Heart left ventricle (tissue), 16 donors: ENCODE data around the gene ETV6. TPM values are rescaled to one million over a fixed set of nuclear protein-coding genes. Genes with fewer than 3 reads are reported as not detected.

Experiments used
- ATAC-seq, 4 donors: fragments of 200-7000 bp; cut with Tn5 transposase; one replicate each; pipeline ENCODE4 v1.9.1; 2020 to 2022; ENCODE audit warnings: moderate library complexity in 4 of 4, mild to moderate bottlenecking in 3 of 4, moderate number of reproducible peaks in 1 of 4
- DNase-seq, 5 donors: peaks; one replicate each; pipeline ENCODE4 v3.0.0-alpha.2; 2020
- H3K27ac ChIP-seq, 12 donors: fragments of 200-600 bp; sonication (generic) in 4 of 12; one replicate each; pipeline versions ENCODE4 v1.5.0 to v1.8.0; 2016 to 2022; ENCODE audit warnings: mild to moderate bottlenecking in 2 of 12
- H3K27me3 ChIP-seq, 9 donors: fragments of 200-600 bp; sonication (generic) in 2 of 9; one replicate each; pipeline versions ENCODE4 v1.5.1 to v1.8.0; 2016 to 2022; ENCODE audit warnings: mild to moderate bottlenecking in 3 of 9
- H3K36me3 ChIP-seq, 9 donors: fragments of 200-600 bp; sonication (generic) in 2 of 9; one replicate each; pipeline versions ENCODE4 v1.5.0 to v1.8.0; 2018 to 2022; ENCODE audit warnings: mild to moderate bottlenecking in 2 of 9
- H3K4me1 ChIP-seq, 12 donors: fragments of 200-600 bp; sonication (generic) in 4 of 12; one replicate each; pipeline versions ENCODE4 v1.5.0 to v1.8.0; 2016 to 2022; ENCODE audit warnings: mild to moderate bottlenecking in 3 of 12
- H3K4me3 ChIP-seq, 12 donors: fragments of 200-600 bp; sonication (generic) in 4 of 12; one replicate each; pipeline versions ENCODE4 v1.5.0 to v1.8.0; 2017 to 2022; ENCODE audit warnings: mild to moderate bottlenecking in 9 of 12, moderate library complexity in 4 of 12
- H3K9me3 ChIP-seq, 12 donors: fragments of 200-600 bp; sonication (generic) in 4 of 12; one replicate each; pipeline versions ENCODE4 v1.5.0 to v1.8.0; 2016 to 2022; ENCODE audit warnings: mild to moderate bottlenecking in 1 of 12
- POLR2A ChIP-seq, 2 donors: fragments of 450-650 bp; IDR thresholded peaks; one replicate each; pipeline ENCODE4 v1.6.1; 2017; ENCODE audit warnings: antibody characterized with exemption in 2 of 2, mild to moderate bottlenecking in 2 of 2, moderate library complexity in 2 of 2
- WGBS, 4 donors: extraction: QIAGEN DNeasy Blood & Tissue Kit in 2 of 4; methylation state at CpG; one replicate each; pipeline versions ENCODE4 v1.1.5 to v1.1.7; 2013 to 2018; 5-methylcytosine and 5-hydroxymethylcytosine counted together
- intact Hi-C, 10 donors: fragments of 100-400 bp; cut with DNase I; formaldehyde crosslinking; loops; one replicate each; pipeline versions ENCODE4 v1.11.1 to v1.14.2; 2022
- polyA plus RNA-seq, 2 donors: library from polyadenylated mRNA; stranded (reverse); fragments of 200-250 nt; gene quantifications; one replicate each; pipeline ENCODE4 v1.2.3, GENCODE V29; 2013
- total RNA-seq, 9 donors: library from RNA; depleted of rRNA in 2 of 9; stranded (reverse); fragments of >200 nt in 2 of 9; fragmentation: NEBNext Ultra II Directional in 3 of 9; extraction: Animal tissue kit (Norgen Biotek cat#: 25700) in 3 of 9; gene quantifications; one replicate each; pipeline versions ENCODE4 v1.1.0 to v1.2.4, GENCODE V29; 2016 to 2023
- TF ChIP-seq, protein P1 (sequence below), 12 donors: fragments of 200-600 bp; sonication (generic) in 4 of 12; IDR thresholded peaks; one replicate each; pipeline versions ENCODE4 v1.5.0 to v1.8.0; 2018 to 2022; ENCODE audit warnings: antibody characterized with exemption in 12 of 12, mild to moderate bottlenecking in 5 of 12
- donor health status: ischemic (EF 13 %, LVEDD 7.1; RV severe dilation, severe dysfunction).
- donor health status: healthy with polysubstance abuse.
- donor health status: DM: no; HTN: yes; CAD: no.
- donor health status: DM: no; HTN: no; CAD: no.
- donor health status: ischemic (EF 25% LVEDD 6.9; RV normal size, moderate dysfunction).
- donor health status: ischemic (EF 25% LVEDD 5.7; RV mildly dilated, moderate dysfunction).
- donor health status: healthy.
- donor health status: DM: yes; HTN: yes; CAD: no.
- donor health status: ischemic (EF 35%, LVEDD 5.7; RV mildly dilated, moderate dysfunction).
- donor health status: nonischemic (EF 11% LVEDD 7.7; RV severe dilation, severe dysfunction).
- donor health status: DM: yes; HTN: yes; CAD: no.
- donor health status: PGD.
- donor health status: ischemic (EF 29% LVEDD 5.4; RV normal size, mild dysfunction).
- donor health status: nonischemic (EF 23%, LVEDD 6.1; RV moderate dilation, normal function).

Gene ETV6
- total and polyA plus RNA-seq, 11 donors: 3.9 to 37.3 (median 12.4) TPM

DNA sequence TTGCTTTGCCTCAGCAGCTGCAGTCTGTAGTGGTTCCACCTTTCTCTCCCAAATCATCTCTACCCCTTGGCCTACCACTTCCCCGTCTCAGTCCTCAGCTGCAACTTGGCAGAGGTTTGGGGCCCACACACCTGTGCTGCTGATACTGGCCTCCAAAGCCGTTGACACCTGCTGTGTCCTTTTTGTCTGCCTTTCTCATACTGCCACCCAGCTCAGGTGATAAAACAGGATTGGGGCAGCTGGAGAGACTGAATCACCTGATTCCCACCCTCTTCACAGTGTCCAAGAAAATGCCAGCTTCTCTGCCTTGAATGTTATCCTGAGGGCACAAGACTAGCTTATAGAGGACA lies 103.7 kb downstream of the ETV6 start:
- Histone ChIP-seq H3K4me3 (no peak overlapping the region), H3K36me3 (peaks cover 0 to 40% (median 7%) of the 10 kb centered on the region in 9 donors), H3K27me3 (no peaks in the 10 kb centered on the region), H3K9me3 (no peaks in the 10 kb centered on the region), H3K4me1 (peaks cover 2 to 88% (median 48%) of the 10 kb centered on the region in 12 donors), H3K27ac (peak overlapping the region in 8 of 12 donors; percentile 12 to 85 (median 46))
- DNase-seq (no peak), ATAC-seq (no peak)
- TF ChIP-seq, protein P1, sequence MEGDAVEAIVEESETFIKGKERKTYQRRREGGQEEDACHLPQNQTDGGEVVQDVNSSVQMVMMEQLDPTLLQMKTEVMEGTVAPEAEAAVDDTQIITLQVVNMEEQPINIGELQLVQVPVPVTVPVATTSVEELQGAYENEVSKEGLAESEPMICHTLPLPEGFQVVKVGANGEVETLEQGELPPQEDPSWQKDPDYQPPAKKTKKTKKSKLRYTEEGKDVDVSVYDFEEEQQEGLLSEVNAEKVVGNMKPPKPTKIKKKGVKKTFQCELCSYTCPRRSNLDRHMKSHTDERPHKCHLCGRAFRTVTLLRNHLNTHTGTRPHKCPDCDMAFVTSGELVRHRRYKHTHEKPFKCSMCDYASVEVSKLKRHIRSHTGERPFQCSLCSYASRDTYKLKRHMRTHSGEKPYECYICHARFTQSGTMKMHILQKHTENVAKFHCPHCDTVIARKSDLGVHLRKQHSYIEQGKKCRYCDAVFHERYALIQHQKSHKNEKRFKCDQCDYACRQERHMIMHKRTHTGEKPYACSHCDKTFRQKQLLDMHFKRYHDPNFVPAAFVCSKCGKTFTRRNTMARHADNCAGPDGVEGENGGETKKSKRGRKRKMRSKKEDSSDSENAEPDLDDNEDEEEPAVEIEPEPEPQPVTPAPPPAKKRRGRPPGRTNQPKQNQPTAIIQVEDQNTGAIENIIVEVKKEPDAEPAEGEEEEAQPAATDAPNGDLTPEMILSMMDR (IDR thresholded peaks at IDR 0.05): no peak
- TF ChIP-seq POLR2A (IDR thresholded peaks at IDR 0.05): no peak
- intact Hi-C loops: loop anchor here in 5 of 10 donors (10.0 kb wide), 3 partner anchors 48 to 112 kb away; no protein-coding TSS in a partner anchor
- WGBS, 4 donors: 60 to 78% (median 76%) methylated on average over 2 of the region's 2 CpGs

DNA sequence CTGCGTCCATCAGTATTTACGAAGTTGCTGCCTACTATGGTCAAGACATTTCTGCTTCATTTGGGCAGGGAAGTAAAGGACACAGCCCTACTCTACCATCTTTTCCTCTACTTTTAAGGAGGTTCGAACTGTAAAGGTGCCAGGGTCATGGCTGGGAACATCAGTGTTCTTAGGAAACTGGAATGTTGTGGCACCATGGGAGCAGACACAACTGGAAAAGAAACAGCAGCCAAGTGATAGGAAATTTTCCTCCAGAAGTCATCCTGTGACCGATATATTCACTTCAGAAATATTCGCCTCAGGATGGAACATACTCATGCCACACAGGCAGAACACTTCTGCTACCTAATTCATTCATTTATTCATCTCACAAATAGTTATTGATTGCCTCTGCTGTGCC lies 104.4 kb downstream of the ETV6 start:
- H3K4me3 ChIP-seq: no peak overlapping the region
- TF ChIP-seq, protein P1 (IDR thresholded peaks at IDR 0.05): no peak
- TF ChIP-seq POLR2A (IDR thresholded peaks at IDR 0.05): no peak
- H3K36me3 ChIP-seq: peaks cover 0 to 40% (median 7%) of the 10 kb centered on the region in 9 donors
- H3K27ac ChIP-seq: peak overlapping the region in 8 of 12 donors; percentile 16 to 88 (median 50)
- ATAC-seq (peak in 2 of 4 donors; percentile 2 to 34), DNase-seq (no peak)
- H3K9me3 ChIP-seq: no peaks in the 10 kb centered on the region
- intact Hi-C loops: loop anchor here in 6 of 10 donors (2.0 to 10.0 kb wide), 4 partner anchors 49 to 111 kb away; no protein-coding TSS in a partner anchor
- H3K27me3 ChIP-seq: no peaks in the 10 kb centered on the region
- peaks cover 5 to 88% (median 54%) of the 10 kb centered on the region in 12 donors for H3K4me1 ChIP-seq
- 64 to 74% (median 68%) methylated on average over 5 of the region's 5 CpGs for WGBS, 4 donors

DNA sequence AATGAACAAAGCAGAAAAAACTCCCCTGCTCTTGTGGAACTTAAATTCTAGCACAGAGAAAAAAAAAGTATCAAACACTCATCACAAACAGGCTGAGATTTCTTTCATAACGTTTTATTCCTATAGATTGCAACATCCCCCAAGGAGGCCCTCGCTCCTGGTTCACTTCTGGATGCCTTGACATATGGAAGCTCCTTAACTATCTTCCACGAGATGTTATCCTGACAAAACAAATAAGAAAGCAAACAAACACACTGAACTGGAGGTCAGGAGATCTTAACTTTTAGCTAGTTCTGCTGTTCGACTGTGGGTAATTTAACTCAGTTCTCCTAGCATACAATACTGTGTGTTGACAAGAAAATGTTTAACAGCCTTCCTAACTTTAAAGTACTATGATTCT lies 104.8 kb downstream of the ETV6 start:
- no peaks in the 10 kb centered on the region for H3K9me3 ChIP-seq
- no peak overlapping the region for H3K4me3 ChIP-seq
- 74 to 80% (median 75%) methylated on average over 4 of the region's 4 CpGs for WGBS, 4 donors
- H3K36me3 ChIP-seq: peaks cover 0 to 40% (median 7%) of the 10 kb centered on the region in 9 donors
- peaks cover 5 to 90% (median 58%) of the 10 kb centered on the region in 12 donors for H3K4me1 ChIP-seq
- TF ChIP-seq, protein P1 (IDR thresholded peaks at IDR 0.05): no peak
- TF ChIP-seq POLR2A (IDR thresholded peaks at IDR 0.05): no peak
- DNase-seq (no peak), ATAC-seq (no peak)
- intact Hi-C loops: loop anchor here in 6 of 10 donors (2.0 to 10.0 kb wide), 4 partner anchors 49 to 111 kb away; no protein-coding TSS in a partner anchor
- H3K27me3 ChIP-seq: no peaks in the 10 kb centered on the region
- peak overlapping the region in 8 of 12 donors; percentile 16 to 88 (median 48) for H3K27ac ChIP-seq

DNA sequence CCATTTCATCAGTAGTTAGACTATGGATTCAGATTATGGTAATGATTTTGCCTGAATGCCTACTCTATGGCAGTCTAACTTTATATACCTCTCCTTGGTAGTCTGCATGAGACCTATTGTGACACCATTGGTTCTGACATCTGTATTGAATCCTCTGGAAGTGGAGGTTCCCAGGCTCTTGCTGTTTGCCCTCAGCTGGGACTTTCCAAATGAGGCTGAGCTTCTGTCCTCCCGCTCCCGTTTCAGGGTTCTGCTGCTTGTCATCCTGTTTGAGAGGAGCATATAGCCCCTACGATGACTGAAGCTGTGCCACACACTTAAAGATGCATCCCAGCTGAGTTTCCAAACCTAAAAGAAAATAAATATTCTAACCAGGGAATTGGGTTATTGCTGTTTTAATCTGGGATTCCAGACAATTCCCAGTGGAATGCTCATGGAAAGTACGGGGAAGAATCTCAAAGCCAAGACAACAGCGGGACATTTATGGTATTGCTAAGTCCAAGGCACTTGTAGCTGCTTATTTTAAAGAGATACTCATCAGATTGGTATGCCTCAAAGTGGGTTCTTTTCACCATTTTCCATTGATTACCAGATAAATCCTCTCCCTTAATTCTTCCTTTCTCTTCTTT lies 105.9 kb downstream of the ETV6 start:
- DNase-seq (no peak), ATAC-seq (no peak)
- Histone ChIP-seq H3K36me3 (peaks cover 0 to 40% (median 7%) of the 10 kb centered on the region in 9 donors), H3K27ac (peak overlapping the region in 11 of 12 donors; percentile 13 to 89 (median 81)), H3K9me3 (no peaks in the 10 kb centered on the region), H3K4me3 (no peak overlapping the region), H3K27me3 (no peaks in the 10 kb centered on the region), H3K4me1 (peaks cover 5 to 91% (median 64%) of the 10 kb centered on the region in 12 donors)
- WGBS, 4 donors: 24 to 35% (median 30%) methylated on average over 5 of the region's 5 CpGs
- TF ChIP-seq POLR2A (IDR thresholded peaks at IDR 0.05): no peak
- TF ChIP-seq, protein P1 (IDR thresholded peaks at IDR 0.05): no peak
- intact Hi-C loops: loop anchor here in 8 of 10 donors (2.0 to 10.0 kb wide), 6 partner anchors 51 to 109 kb away; no protein-coding TSS in a partner anchor
